HG03039 (cell line): ENCODE results near the gene MICU1.
"Not testable (repeated sequence)": the region's sequence is repeated elsewhere in the genome, so short reads cannot be mapped to it uniquely, and the experiment has no call there.

Source experiments
- ATAC-seq: cut with Tn5 transposase; IDR thresholded peaks from one replicate; pipeline ENCODE4 v1.9.1; 2021; ENCODE audit warnings: mild to moderate bottlenecking, moderate library complexity; ENCODE audit not compliant: unreplicated experiment

MICU1 gene, protein sequence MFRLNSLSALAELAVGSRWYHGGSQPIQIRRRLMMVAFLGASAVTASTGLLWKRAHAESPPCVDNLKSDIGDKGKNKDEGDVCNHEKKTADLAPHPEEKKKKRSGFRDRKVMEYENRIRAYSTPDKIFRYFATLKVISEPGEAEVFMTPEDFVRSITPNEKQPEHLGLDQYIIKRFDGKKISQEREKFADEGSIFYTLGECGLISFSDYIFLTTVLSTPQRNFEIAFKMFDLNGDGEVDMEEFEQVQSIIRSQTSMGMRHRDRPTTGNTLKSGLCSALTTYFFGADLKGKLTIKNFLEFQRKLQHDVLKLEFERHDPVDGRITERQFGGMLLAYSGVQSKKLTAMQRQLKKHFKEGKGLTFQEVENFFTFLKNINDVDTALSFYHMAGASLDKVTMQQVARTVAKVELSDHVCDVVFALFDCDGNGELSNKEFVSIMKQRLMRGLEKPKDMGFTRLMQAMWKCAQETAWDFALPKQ

DNA sequence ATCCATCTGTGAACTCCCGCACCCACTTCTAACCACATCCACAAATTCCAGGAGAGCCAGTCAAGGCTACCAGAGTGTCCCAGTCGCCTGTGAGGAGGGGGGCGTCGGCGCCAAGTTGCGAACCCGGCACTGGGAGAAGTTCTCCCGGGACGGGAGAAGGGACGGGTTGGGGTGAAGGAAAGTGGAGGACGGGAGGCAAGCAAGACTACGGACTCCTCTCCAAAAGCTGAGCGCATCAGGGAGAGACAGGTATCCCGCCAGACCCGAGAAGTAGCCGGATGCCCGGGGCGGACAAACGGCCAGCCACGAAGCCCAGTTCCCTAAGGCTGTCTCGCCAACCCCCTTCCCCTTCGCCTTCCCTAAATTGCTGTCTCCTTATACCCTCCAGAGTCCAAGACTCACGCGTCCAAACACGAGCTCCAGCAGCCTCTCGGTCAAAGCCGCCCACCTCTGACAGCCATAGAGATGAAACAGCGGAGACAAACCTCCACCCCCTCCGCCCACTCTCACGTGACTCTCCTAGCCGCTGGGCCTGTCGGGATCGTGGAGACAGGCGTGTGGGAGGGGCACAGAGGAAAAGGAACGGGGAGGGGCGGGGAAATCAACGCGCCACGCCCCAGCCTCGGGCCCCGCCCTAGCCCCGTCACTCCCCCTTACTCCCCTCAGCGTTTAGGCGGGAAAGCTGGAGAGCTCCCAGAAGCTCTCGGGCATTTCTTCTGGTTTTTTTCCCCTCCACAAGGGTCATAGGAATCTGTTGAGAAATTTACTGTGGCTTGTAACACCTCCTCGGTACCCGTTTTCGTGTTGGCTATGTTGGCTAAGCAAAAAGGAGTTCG, at the start of gene MICU1:
TSS of gene MICU1 (minus strand) at position 472 of the 836 bp plus-strand sequence. CDS start 59,286 bp downstream, outside the sequence.
- ATAC-seq: peak; percentile 95

DNA sequence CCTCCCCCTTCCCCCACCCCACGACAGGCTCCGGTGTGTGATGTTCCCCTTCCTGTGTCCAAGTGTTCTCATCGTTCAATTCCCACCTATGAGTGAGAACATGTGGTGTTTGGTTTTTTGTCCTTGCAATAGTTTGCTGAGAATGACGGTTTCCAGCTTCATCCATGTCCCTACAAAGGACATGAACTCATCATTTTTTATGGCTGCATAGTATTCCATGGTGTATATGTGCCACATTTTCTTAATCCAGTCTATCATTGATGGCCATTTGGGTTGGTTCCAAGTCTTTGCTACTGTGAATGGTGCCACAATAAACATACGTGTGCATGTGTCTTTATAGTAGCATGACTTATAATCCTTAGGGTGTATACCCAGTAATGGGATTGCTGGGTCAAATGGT, 48.3 kb upstream of the MICU1 start:
- not testable (repeated sequence) for ATAC-seq

DNA sequence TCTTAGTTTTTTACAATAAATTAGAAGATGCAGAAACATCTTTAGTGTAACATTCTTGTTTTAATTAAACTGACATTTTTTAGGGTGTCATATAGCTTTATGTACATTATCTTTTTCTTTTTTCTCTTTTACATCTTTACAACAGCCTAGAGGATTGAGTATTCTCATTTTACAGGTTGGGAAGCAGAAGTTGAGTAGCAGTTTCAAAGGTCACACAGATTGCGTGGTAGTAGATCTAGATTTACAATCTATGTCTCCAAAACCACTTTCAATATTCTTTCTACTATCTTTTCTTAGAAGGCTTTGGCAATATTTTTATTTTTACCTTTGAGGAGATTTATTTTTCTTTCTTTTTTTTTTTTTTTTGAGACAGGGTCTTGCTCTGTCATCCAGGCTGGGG, 47.4 kb upstream of the MICU1 start:
- ATAC-seq: no peak

DNA sequence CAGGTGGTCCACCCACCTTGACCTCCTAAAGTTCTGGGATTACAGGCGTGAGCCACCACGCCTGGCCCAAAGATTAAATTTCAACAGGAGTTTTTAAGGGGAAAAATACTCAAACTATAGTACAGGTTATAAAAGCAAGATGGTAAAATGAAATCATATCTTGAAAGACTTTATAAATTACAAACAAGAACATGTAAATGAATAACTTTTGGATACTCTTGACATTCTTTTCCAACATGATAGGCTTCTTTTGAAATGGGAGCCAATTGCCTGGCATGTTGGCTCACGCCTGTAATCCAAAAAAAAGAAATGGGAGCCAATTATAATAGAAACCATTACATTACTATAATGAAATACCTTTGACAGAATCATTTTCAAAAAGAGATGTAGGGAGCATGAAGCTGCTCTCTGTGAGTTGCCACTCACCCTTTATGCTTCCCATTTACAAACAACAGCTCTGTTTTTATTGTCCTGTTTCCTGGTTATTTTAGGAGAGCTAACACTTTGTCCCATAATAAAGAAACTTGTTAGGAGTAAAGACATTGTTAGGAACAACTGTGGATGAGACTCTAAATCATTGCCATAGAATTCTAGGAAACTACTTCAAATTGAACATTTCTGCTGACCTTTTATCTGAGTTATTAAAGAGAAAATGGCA, 41.5 kb upstream of the MICU1 start:
- ATAC-seq: no peak

DNA sequence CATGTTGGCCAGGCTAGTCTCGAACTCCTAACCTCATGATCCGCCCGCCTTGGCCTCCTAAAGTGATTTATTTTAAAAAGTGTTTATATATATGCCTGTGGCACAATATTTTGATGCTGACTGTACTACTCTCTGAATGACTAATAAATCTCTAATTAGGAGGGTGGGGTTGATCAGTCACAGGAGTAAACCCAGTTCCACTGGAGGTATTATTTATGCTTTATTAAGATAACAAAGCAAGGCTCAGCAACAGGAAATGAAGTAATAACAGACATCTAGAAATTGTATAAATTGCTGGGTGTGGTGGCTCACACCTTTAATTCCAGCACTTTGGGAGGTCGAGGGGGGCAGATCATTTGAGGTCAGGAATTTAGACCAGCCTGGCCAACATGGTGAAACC, 40.0 kb upstream of the MICU1 start:
- ATAC-seq: no peak

DNA sequence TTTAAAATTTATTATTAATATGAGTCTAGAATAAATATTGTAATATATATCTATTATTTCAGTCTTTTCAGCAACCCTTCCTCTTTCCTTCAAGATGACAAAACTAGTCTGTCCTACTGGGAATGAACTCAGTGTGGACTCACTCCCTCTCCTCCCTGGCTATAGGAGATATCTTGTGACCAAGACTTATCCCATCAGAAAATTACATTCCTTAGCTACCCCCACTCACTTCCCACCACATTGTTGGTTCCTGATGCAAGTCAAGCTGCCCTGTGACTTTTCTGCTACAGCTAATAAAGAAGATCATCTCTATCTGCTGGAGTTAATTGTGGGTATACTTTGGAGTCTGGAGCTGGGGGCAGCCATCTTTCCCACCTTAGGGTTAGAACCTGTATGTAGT, 38.1 kb upstream of the MICU1 start:
- no peak for ATAC-seq

DNA sequence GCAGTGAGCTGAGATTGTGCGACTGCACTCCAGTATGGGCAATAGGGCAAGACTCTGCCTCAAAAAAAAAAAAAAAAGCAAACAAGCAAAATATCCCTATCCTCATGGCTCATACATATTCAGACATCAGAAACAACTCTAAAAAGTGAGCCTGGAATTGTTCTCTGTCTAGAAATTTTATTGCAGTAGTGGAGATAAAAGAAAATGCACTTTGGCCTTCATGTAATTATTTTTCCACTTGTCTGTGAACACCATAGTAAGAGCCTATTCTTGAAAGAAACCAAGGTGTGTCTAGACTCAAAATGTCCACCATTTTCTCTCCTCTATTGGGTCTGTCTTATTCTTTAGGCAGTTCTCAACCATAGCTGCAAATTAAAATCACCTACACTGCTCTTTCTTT, 35.6 kb upstream of the MICU1 start:
- no peak for ATAC-seq

DNA sequence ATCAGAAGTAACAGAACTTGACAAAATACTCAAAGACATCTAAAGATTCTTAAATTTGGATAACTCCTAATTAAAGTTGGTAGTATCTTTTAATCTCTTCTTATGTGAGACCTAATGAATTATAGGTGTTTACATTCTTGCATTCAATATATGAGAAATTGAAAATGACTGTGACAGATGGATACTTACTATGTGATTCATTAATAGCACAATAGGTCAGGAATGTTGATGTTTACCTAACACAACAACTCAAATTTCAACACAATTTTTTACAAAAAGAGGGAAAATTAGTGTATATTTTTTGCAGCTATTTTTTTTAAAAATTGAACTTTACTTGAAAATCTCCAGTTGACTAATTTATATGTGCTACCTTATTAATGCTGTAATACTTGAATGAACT, 34.3 kb upstream of the MICU1 start:
- ATAC-seq: no peak

DNA sequence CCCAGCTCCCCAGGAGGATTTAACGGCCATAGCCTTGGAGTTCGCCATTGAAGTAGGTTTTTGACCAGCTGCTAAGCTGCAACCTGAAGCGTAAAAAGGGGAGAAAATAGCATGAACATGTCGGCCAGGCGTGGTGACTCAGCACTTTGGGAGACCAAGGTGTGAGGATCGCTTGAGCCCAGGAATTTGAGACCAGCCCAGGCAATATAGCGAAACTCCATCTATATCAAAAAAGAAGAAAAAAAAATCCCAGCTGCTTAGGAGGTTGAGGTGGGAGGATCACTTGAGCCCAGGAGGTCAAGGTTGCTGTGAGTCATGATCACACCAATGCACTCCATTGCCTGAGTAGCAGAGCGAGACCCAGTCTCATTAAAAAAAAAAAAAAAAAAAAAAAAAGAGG, 33.8 kb upstream of the MICU1 start:
- no peak for ATAC-seq

DNA sequence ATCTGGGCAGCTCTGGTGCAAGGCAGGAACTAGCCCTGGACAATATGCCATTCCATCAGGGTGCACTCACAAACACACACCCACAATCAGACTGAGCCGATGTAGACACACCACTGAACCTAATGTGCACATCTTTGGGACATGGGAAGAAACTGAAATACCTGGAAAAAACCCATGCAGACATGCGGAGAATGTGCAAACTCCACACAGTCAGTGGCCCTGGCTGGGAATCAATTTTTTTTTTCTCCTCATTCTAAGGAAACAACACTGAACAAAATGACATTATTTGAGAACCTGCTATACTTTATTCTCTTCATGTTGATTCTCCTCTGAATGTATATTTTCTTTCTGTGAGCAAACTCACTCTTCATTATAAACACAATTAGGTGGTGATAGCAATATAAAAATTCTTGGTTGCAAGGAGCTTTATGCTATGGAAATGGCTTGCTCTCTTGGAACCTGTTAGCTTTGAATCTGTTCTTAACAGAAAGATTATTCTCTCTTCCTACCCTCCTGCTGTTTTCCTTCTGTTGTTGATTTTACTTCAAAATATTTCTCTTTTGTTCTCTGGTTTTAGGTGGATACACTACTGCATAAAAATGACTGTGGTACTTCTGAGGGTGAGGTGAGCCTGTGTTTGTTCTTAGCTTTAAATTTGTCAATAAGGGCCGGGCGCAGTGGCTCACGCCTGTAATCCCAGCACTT, 33.0 kb upstream of the MICU1 start:
- no peak for ATAC-seq

DNA sequence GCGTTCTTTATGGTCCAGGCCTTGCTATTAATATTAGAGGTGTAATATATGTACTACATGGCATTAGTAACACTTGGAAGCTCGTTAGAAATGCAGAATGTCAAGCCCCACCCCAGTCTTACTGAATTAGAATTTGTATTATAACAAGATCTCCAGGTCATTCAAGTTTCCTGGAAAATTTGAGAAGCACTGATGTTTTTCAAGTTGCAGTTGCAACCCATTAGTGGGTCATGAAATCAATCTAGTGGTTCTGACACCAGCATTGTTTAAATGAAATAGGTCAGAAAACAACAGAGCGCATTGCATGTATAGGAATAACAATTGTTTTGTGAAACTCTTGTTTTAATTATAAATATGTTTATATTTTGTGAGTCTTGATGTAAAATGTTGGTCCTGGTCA, 28.8 kb upstream of the MICU1 start:
- ATAC-seq: no peak

DNA sequence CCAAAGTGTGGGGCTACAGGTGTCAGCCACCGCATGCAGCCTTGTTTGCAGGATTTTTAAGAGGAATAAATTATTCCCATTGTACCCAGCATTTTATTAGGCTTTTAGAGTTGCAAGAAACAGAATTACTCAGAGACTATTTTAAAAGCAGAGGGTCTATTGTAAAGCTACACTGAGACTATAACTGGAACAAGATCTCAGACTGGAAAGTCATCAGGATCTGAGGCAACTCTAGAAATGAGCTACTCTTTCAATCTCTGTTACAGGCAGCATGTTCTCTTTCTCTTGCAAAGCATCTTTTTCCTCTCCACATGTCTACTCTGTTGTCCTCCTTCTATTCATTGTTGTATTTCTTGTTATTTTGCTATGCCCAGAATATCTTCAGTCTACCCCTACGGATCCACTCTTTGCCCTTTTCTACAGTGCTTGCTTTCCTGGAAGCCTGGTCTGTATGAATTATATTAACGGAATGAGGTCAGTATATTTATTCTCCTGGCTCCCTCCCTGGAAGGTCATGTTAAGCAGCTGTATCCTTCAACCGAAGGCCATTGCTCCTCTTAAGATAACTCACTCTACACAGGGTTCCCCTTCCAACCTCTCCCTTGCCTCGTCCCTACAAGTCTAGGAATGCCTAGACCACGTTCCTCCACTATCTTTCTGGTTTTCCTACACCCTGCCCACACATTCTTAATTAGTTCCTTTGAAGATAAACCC, 27.7 kb upstream of the MICU1 start:
- no peak for ATAC-seq

DNA sequence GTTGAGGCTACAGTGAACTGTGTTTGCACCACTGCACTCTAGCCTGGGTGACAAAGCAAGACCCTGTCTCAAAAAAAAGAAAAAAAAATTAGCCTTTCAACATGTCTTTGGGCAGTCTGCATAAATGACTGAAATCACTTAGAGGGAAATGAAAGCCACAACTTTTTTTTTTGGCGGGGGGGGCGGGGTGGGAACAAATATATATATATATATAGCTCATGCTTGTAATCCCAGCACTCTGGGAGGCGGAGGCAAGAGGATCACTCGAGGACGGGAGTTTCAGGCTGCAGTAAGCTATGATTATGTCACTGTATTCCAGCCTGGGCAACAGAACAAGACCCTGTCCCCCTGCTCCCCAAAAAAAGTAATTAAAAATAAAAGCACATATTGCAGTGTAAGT, 23.4 kb upstream of the MICU1 start:
- ATAC-seq: no peak

DNA sequence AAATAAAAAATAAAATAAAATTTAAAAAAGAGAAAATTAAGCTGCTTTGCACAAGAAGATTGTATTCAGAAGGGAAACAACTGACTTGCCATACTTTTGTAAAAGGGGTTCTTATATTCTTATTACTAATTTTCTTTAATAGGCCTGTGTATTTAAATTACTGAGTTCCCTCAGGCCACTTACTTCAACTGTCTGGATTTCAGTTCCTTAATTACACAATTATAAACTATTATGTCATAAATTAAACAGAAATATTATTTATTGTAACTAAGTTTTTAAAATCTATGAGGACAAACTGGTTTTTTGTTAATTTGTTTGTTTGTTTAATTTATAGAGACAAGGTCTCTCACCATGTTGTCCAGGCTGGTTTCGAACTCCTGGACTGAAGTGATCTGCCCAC, 22.4 kb upstream of the MICU1 start:
- ATAC-seq: no peak

DNA sequence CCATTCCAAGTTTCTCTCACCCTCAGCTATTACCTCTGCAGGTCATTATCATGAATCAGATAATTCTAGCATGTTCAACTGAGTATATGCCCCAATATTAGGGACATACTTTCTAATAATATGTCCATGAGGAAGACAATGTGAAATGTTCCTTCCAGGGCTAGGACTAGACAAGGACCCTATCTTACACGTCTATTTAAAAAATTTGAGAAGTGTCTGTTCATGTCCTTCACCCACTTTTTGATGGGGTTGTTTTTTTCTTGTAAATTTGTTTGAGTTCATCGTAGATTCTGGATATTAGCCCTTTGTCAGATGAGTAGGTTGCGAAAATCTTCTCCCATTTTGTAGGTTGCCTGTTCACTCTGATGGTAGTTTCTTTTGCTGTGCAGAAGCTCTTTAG, 21.1 kb upstream of the MICU1 start:
- ATAC-seq: not testable (repeated sequence)

DNA sequence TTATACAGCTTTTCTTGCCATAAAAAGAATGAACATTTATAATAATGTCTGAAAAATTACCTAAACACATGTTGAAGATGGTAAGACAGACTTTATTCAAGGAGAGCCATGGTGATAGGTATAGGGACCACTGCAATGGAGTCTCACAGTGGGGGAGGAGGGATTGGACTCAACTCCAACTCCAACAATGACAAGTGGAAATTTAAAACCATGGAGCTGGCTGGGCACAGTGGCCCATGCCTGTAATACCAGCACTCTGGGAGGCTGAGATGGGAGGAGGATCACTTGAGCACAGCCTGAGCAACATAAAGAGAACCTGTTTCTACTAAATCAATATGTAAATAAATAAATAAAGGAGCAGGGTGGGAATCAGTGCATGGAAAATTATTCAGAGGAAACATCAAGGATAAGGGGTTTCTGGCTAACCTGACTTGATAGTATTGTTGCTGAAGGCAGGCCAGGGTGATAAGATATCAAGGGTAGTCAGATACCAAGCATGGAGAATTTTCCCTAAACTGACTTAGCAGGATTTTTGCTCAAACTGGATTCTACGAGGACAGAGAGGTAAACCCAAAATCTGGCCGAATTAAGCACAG, 19.5 kb upstream of the MICU1 start:
- no peak for ATAC-seq

DNA sequence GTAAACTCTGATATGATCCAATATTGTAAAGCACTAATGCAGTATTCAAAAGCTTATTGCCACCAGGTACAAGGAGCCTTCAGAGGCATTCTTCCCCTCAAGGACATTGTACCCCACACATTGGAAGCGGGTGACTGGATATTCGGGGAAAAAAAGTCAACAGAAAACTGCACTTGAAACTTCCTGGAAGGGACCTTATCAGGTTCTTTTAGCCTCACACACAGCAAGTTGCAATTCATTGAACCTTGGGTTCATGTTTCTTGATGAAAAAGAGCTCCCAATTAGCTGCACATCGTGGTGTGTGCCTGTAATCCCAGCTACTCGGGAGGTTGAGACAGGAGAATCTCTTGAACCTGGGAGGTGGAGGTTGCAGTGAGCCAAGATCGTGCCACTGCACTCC, 16.4 kb upstream of the MICU1 start:
- no peak for ATAC-seq

DNA sequence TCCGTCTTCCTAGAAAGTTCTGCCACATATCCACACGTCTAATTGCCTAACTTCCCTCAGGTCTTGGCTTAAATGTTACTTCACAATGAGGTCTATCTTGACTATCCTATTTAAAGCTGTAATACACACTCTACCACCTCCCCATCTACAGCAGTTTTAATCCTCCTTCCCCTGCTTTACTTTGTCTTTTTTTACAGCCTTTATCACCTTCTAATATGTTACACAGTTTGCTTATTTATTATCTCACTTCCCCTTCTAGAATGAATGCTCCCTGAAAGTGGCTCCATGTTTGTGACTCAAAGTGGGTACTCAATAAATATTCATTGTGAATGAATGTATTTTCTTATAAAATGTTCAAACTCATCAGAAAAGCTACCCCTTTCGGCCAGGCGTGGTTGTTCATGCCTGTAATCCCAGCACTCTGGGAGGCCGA, 13.6 kb upstream of the MICU1 start:
- no peak for ATAC-seq

DNA sequence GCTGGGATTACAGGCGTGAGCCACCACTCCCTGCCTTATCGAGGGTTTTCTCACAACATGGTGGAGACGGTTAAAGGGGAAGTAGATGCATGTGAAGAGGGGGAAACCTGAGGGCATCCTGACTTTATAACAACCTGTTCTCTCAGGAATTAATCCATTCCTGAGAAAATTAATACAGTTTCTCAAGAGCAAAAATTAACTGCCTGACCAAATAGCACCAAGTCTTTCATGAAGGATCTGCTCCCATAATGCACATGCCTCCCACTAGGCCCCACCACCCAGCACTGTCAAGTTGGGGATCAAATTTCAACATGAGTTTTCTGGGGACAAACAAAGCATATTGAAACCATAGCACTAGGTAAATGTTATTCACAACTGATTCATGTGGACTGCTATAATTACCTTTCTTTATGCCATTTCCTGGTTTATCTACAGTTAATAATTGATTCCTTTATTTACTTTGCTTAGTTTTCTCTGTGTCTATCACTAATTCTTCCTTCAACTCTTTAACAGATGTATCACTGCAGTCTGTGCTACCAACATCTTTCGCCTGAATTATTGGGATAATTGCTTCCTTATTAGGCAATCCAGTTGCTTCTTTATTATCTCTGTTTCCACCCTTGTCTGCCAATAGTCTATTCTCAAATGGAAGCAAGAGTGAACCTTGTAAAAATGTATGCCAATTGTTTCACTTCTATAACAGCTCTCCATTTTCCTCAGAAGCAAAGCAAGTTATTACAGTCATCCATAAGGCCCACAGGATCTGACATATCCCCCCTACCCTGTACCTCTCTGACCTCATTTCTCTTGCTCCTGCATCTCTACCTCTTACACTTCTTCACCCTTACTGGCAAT, 12.9 kb upstream of the MICU1 start:
- no peak for ATAC-seq
